SU-DHL-6 (cell line): ENCODE data around the gene BEND6.

ENCODE experiments used
- EZH2phosphoT487 ChIP-seq: fragments of 200-600 bp; sonication (generic), shearing (Covaris generic); conservative IDR thresholded peaks from 2 replicates; pipeline ENCODE4 v1.6.1; 2018; ENCODE audit warnings: mild to moderate bottlenecking, antibody characterized with exemption, low read length, moderate library complexity, mixed read lengths
- TF ChIP-seq, protein P1 (sequence below): fragments of 200-600 bp; sonication (generic); IDR thresholded peaks from one replicate; pipeline ENCODE4 v1.5.1; 2017; ENCODE audit warnings: antibody characterized with exemption, mild to moderate bottlenecking, low read length, moderate library complexity; ENCODE audit not compliant: insufficient read depth, poor library complexity, severe bottlenecking

DNA sequence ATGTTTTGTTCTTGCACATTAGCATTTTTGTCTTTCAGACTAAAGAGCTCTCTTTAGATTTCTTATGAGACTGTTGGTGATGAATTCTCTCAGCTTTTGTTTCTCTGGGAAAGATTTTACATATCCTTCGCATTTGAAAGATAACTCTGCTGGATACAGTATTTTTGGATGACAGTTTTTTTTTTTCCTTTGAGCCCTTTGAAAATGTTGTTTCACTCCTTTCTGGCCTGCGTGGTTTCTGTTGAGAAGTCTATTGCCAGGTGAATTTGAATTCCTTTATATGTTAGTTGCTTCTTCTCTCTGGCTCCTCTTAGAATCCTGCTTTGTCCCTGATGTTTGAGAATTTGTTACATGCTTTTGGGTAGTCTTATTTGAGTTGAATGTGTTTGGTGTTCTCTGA, 69.4 kb downstream of the BEND6 start:
- TF ChIP-seq, protein P1, sequence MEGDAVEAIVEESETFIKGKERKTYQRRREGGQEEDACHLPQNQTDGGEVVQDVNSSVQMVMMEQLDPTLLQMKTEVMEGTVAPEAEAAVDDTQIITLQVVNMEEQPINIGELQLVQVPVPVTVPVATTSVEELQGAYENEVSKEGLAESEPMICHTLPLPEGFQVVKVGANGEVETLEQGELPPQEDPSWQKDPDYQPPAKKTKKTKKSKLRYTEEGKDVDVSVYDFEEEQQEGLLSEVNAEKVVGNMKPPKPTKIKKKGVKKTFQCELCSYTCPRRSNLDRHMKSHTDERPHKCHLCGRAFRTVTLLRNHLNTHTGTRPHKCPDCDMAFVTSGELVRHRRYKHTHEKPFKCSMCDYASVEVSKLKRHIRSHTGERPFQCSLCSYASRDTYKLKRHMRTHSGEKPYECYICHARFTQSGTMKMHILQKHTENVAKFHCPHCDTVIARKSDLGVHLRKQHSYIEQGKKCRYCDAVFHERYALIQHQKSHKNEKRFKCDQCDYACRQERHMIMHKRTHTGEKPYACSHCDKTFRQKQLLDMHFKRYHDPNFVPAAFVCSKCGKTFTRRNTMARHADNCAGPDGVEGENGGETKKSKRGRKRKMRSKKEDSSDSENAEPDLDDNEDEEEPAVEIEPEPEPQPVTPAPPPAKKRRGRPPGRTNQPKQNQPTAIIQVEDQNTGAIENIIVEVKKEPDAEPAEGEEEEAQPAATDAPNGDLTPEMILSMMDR = no peak
- TF ChIP-seq EZH2phosphoT487 = no peak
